HepG2 (cell line): ENCODE results near the gene PPAT. TPM values are rescaled to one million over a fixed set of nuclear protein-coding genes. Genes with fewer than 3 reads are reported as not detected.

Experiments
- ATAC-seq: fragments of 200-7000 bp; cut with Tn5 transposase; 3 replicates; pipeline ENCODE4 v1.9.1; 2020; ENCODE audit warnings: mild to moderate bottlenecking, moderate library complexity
- BruUV-seq: library from RNA; stranded (reverse); fragments of 400-500 nt; replicated peaks from 2 replicates; lab custom pipeline; 2021; lab: Mats Ljungman, UMichigan
- CTCF ChIA-PET: fragments of 300-600 bp; formaldehyde crosslinking; extraction: SDS; loops from one replicate; lab custom pipeline; 2021; ENCODE audit warnings: low total read pairs, inconsistent platforms, low intra/inter-chr PET ratio; lab: Yijun Ruan, JAX
- POLR2A ChIA-PET: fragments of 350-600 bp; sonication (Branson Sonifier 250); formaldehyde crosslinking; loops from one replicate; lab custom pipeline; 2020; ENCODE audit warnings: antibody characterized with exemption, inconsistent platforms; lab: Yijun Ruan, JAX
- DNase-seq: peaks from one replicate; pipeline ENCODE4 v3.0.0-alpha.2; 2015; ENCODE audit warnings: low spot score
- FAIRE-seq: peaks from 3 replicates; lab custom pipeline; 2011; peaks lifted over from hg19 to GRCh38; lab: Jason Lieb, UNC
- H2AFZ ChIP-seq: one replicate; pipeline ENCODE4 v1.6.1; 2011; ENCODE audit warnings: low read length, inconsistent platforms
- H3K27ac ChIP-seq: fragments of 300-600 bp; 3 replicates; pipeline ENCODE4 v1.8.0; 2011; ENCODE audit warnings: mixed run types, mild to moderate bottlenecking, mixed read lengths, low read length, inconsistent platforms; ENCODE audit not compliant: insufficient read depth; ENCODE audit errors: extremely low read length
- H3K27me3 ChIP-seq, 2 experiments: fragments of 200-600 bp in 1 of 2; 2 replicates in 1 of 2; 3 replicates in 1 of 2; pipeline versions ENCODE4 v1.6.0 to v1.8.0; 2011; ENCODE audit warnings: low read length in 2 of 2, mild to moderate bottlenecking in 2 of 2, moderate library complexity in 2 of 2, inconsistent platforms in 1 of 2; ENCODE audit not compliant: insufficient read depth in 2 of 2, control insufficient read depth in 1 of 2
- H3K36me3 ChIP-seq, 2 experiments: fragments of 200-600 bp in 1 of 2; replicated peaks in 1 of 2; 2 replicates in 1 of 2; 3 replicates in 1 of 2; pipeline versions ENCODE4 v1.5.1 to v1.8.0; 2011; ENCODE audit warnings: low read length in 2 of 2, inconsistent platforms in 1 of 2; ENCODE audit not compliant: insufficient read depth in 2 of 2, control insufficient read depth in 1 of 2
- H3K4me1 ChIP-seq: 2 replicates; pipeline ENCODE4 v1.5.1; 2012; ENCODE audit warnings: low read length, inconsistent platforms; ENCODE audit not compliant: insufficient read depth
- H3K4me2 ChIP-seq: 2 replicates; pipeline ENCODE4 v1.6.0; 2011; ENCODE audit warnings: low read depth, low read length, inconsistent platforms
- H3K4me3 ChIP-seq, 3 experiments: fragments of 200-600 bp in 1 of 3; sonication (generic), shearing (Covaris generic) in 1 of 3; replicated peaks in 1 of 3; 2 replicates each; pipeline ENCODE4 v1.5.1; 2011 to 2016; ENCODE audit warnings: low read length in 3 of 3, inconsistent platforms in 2 of 3, low read depth in 2 of 3, mild to moderate bottlenecking in 2 of 3, control low read depth in 1 of 3, mixed read lengths in 1 of 3; ENCODE audit not compliant: insufficient read depth in 1 of 3
- H3K79me2 ChIP-seq: one replicate; pipeline ENCODE4 v1.6.1; 2011; ENCODE audit warnings: low read length, inconsistent platforms; ENCODE audit not compliant: insufficient read depth
- H3K9ac ChIP-seq: 2 replicates; pipeline ENCODE4 v1.6.0; 2011; ENCODE audit warnings: mild to moderate bottlenecking, low read depth, low read length, inconsistent platforms; ENCODE audit not compliant: insufficient read depth
- H3K9me3 ChIP-seq: 2 replicates; pipeline ENCODE4 v1.5.1; 2012; ENCODE audit warnings: mild to moderate bottlenecking, low read length
- H4K20me1 ChIP-seq: 2 replicates; pipeline ENCODE4 v1.6.0; 2011; ENCODE audit warnings: inconsistent platforms, mild to moderate bottlenecking, low read length, moderate library complexity; ENCODE audit not compliant: insufficient read depth
- SP1 ChIP-seq, 2 experiments: fragments of 450-650 bp in 1 of 2; sonication (generic) in 1 of 2; formaldehyde crosslinking in 1 of 2; IDR thresholded peaks; 2 replicates each; pipeline versions ENCODE4 v1.4.0 to v1.6.1; 2016 to 2020; ENCODE audit warnings: missing genetic modification reagents in 1 of 2
- ZSCAN25 ChIP-seq: sonication (generic); formaldehyde crosslinking; IDR thresholded peaks from 2 replicates; pipeline ENCODE4 v1.8.0; 2022; ENCODE audit warnings: mild to moderate bottlenecking, missing genetic modification reagents
- WGBS: methylation state at CpG from one replicate; pipeline ENCODE4 v1.1.6; 2017; ENCODE audit warnings: low lambda C conversion rate; 5-methylcytosine and 5-hydroxymethylcytosine counted together
- in situ Hi-C: cut with HindIII; loops from 2 replicates; pipeline ENCODE4 v1.10.0; 2017; ENCODE audit warnings: low pct_unique_long_range_greater_than_20kb; ENCODE audit not compliant: extremely low pct_ligation_motif_present
- intact Hi-C: fragments of 100-400 bp; cut with micrococcal nuclease; formaldehyde crosslinking; loops from one replicate; pipeline ENCODE4 v1.10.0; 2022; ENCODE audit not compliant: unreplicated experiment
- polyA plus RNA-seq, 8 experiments: library from polyadenylated mRNA; depleted of rRNA in 3 of 8; stranded (reverse) in 7 of 8; unstranded in 1 of 8; fragments of >200 nt; fragmentation: Illumina TruSeq in 4 of 8; extraction: Trizol in 4 of 8; gene quantifications; 2 replicates each; pipeline versions ENCODE4 v1.2.1 to v1.2.3, GENCODE V29; 2011 to 2016; ENCODE audit warnings: low read depth in 4 of 8, missing spikeins in 1 of 8, mixed read lengths in 1 of 8; ENCODE audit not compliant: insufficient read depth in 1 of 8
- total RNA-seq, 5 experiments: library from RNA; depleted of rRNA; stranded (reverse); fragments of >200 nt; fragmentation: Illumina TruSeq; extraction: Trizol; gene quantifications; 2 replicates each; pipeline ENCODE4 v1.2.3, GENCODE V29; 2016; ENCODE audit warnings: low read depth in 1 of 5
- TF ChIP-seq, protein P1 (sequence below): sonication (generic); formaldehyde crosslinking; IDR thresholded peaks from 2 replicates; pipeline ENCODE4 v1.5.1; 2020; ENCODE audit warnings: mild to moderate bottlenecking, missing genetic modification reagents, borderline replicate concordance
- TF ChIP-seq, protein P2 (sequence below): IDR thresholded peaks from 2 replicates; pipeline ENCODE4 v1.6.1; 2018; ENCODE audit warnings: missing genetic modification reagents

The PPAT gene
- total and polyA plus RNA-seq, 2 of the 13 experiments (the other 11 are each of a cell fraction or from before 2014, with no cell fraction given): 16.9 to 62.6 TPM

DNA sequence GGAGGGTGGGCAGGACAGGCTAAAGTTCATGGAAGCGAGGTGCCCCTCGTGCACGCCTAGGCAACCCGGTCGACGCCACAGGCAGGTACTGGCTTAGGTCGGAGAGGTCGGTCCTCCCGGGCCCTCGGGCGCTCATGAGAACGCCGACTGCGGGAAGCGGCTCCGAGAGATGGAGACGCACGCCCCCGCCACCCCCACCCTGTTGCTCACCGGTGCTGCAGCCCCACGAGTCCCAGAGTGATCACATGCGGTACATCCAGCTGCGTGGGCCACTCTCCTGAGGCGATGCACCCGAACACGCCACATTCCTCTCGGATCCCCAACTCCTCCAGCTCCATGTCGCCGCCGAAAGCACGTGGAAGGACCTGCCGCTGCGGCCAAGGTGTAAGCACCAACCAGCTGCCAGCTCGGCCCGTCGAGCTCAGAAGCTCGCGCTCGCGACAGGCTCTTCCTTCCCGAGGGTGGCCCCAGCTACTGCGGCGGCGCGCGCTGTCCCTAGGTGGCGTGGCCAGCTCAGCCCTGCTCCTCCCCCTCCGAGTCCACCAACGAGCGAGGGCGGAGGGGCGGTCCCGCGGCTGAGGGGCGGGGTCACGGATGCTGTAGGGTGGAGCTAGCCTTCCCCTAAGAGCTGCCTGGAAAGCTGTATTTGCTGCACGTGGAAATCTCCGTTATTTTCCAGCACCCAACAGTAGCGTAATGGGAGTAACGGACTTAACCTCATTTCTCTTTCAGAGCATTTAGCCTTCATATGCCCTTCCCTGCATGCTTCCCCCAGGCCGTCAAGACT lies at the start of gene PPAT (continued):
- no peak; the same call in 1 of the 2 replicates for TF ChIP-seq ZSCAN25 (CRISPR knock-in tag)

DNA sequence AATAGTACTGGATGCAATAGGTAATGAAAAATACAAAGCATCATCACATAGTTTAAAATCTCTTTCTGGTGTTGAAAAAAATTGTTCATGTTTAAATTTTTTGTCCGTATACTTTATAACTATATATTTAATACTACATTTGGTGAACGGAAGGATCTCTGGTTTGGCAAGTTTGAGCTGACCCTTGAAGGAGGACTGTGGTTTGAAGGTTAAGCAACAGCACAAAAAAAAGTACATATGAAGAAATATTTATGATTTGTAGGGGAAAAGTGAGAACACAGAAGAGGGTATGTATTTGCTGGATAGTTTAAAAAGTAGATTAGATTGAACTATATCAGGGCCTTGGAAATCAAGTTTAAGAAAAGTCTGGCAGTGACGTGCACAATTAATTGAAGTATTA lies 45.3 kb upstream of the PPAT start:
- H3K27ac ChIP-seq: no peak overlapping the region
- 98% methylated on average over 3 of the region's 3 CpGs for WGBS
- POLR2A ChIA-PET: interaction anchor here (0.7 to 1.3 kb wide), 2 partner anchors 13 to 45 kb away, joined by 3 read pairs; partner anchors contain the start of genes PAICS and PPAT
- TF ChIP-seq, protein P1, sequence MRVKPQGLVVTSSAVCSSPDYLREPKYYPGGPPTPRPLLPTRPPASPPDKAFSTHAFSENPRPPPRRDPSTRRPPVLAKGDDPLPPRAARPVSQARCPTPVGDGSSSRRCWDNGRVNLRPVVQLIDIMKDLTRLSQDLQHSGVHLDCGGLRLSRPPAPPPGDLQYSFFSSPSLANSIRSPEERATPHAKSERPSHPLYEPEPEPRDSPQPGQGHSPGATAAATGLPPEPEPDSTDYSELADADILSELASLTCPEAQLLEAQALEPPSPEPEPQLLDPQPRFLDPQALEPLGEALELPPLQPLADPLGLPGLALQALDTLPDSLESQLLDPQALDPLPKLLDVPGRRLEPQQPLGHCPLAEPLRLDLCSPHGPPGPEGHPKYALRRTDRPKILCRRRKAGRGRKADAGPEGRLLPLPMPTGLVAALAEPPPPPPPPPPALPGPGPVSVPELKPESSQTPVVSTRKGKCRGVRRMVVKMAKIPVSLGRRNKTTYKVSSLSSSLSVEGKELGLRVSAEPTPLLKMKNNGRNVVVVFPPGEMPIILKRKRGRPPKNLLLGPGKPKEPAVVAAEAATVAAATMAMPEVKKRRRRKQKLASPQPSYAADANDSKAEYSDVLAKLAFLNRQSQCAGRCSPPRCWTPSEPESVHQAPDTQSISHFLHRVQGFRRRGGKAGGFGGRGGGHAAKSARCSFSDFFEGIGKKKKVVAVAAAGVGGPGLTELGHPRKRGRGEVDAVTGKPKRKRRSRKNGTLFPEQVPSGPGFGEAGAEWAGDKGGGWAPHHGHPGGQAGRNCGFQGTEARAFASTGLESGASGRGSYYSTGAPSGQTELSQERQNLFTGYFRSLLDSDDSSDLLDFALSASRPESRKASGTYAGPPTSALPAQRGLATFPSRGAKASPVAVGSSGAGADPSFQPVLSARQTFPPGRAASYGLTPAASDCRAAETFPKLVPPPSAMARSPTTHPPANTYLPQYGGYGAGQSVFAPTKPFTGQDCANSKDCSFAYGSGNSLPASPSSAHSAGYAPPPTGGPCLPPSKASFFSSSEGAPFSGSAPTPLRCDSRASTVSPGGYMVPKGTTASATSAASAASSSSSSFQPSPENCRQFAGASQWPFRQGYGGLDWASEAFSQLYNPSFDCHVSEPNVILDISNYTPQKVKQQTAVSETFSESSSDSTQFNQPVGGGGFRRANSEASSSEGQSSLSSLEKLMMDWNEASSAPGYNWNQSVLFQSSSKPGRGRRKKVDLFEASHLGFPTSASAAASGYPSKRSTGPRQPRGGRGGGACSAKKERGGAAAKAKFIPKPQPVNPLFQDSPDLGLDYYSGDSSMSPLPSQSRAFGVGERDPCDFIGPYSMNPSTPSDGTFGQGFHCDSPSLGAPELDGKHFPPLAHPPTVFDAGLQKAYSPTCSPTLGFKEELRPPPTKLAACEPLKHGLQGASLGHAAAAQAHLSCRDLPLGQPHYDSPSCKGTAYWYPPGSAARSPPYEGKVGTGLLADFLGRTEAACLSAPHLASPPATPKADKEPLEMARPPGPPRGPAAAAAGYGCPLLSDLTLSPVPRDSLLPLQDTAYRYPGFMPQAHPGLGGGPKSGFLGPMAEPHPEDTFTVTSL (CRISPR knock-in tag): no peak
- no peak for TF ChIP-seq SP1 (IDR thresholded peaks at IDR 0.05)
- no peak for TF ChIP-seq SP1 (CRISPR knock-in tag; IDR thresholded peaks at IDR 0.05)
- TF ChIP-seq, protein P2, sequence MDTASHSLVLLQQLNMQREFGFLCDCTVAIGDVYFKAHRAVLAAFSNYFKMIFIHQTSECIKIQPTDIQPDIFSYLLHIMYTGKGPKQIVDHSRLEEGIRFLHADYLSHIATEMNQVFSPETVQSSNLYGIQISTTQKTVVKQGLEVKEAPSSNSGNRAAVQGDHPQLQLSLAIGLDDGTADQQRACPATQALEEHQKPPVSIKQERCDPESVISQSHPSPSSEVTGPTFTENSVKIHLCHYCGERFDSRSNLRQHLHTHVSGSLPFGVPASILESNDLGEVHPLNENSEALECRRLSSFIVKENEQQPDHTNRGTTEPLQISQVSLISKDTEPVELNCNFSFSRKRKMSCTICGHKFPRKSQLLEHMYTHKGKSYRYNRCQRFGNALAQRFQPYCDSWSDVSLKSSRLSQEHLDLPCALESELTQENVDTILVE (CRISPR knock-in tag): no peak
- TF ChIP-seq, all 625 proteins: peak for 0
- FAIRE-seq: no peak
- Histone ChIP-seq H4K20me1 (no peaks in the 10 kb centered on the region), H3K9me3 (no peaks in the 10 kb centered on the region), H3K36me3 (peaks cover 7 to 54% of the 10 kb centered on the region in 2 experiments), H3K4me3 (no peak overlapping the region), H3K9ac (no peak overlapping the region), H2AFZ (no peak overlapping the region), H3K79me2 (no peaks in the 10 kb centered on the region), H3K4me1 (no peaks in the 10 kb centered on the region), H3K27me3 (no peaks in the 10 kb centered on the region; a peak in 1 of 5 replicates), H3K4me2 (no peak overlapping the region)
- no peak for DNase-seq
- in situ Hi-C loops: no loop called here
- intact Hi-C loops: no loop called here
- no peak for ATAC-seq
- CTCF ChIA-PET: no interaction called here
- no TSS peak for BruUV-seq
